ENCODE data around the gene NOCT.
"Not testable (repeated sequence)": the region's sequence is repeated elsewhere in the genome, so short reads cannot be mapped to it uniquely, and the experiment has no call there.

DNA sequence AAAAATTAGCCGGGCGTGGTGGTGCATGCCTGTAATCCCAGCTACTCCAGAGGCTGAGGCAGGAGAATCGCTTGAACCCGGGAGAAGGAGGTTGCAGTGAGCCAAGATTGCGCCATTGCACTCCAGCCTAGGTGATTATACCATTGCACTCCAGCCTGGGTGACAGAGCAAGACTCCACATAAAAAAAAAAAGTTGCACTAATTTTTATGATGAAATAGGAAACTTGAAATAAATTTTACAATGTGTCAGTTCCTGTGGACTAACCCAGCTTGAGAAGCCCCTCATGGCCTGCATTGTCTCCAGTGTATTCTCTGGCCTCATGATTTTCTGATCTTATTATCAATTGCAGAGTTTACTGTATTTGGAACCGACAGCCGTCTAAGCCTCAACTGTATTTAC lies 14.2 kb upstream of the NOCT start:
- TF ChIP-seq, protein P1, sequence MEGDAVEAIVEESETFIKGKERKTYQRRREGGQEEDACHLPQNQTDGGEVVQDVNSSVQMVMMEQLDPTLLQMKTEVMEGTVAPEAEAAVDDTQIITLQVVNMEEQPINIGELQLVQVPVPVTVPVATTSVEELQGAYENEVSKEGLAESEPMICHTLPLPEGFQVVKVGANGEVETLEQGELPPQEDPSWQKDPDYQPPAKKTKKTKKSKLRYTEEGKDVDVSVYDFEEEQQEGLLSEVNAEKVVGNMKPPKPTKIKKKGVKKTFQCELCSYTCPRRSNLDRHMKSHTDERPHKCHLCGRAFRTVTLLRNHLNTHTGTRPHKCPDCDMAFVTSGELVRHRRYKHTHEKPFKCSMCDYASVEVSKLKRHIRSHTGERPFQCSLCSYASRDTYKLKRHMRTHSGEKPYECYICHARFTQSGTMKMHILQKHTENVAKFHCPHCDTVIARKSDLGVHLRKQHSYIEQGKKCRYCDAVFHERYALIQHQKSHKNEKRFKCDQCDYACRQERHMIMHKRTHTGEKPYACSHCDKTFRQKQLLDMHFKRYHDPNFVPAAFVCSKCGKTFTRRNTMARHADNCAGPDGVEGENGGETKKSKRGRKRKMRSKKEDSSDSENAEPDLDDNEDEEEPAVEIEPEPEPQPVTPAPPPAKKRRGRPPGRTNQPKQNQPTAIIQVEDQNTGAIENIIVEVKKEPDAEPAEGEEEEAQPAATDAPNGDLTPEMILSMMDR (IDR thresholded peaks at IDR 0.05): not testable (repeated sequence)
- not testable (repeated sequence) for TF ChIP-seq POLR2AphosphoS5 (IDR thresholded peaks at IDR 0.05; ENCODE audit: low read depth, low read length)

Data from Panc1 (cell line).